ENCODE measurements around the gene TTC28. TPM values are rescaled to one million over a fixed set of nuclear protein-coding genes. Genes with fewer than 3 reads are reported as not detected.

The TTC28 gene
- total and polyA plus RNA-seq, 2 donors (not counting 1 experiment from before 2014, with no cell fraction given): 8.2 to 31.4 TPM

GRCh38 chr22:28341001-28341400, 338.6 kb downstream of the TTC28 start:
- no peak overlapping the region for H3K4me2 ChIP-seq (ENCODE audit: extremely low read depth, insufficient read depth, low read length)
- no peaks in the 10 kb centered on the region for H3K27me3 ChIP-seq (ENCODE audit: control insufficient read depth, insufficient read depth, low read length)
- DNase-seq (ENCODE audit: low read depth in 2 of 2): peak; percentile 26 to 67
- TF ChIP-seq EZH2 (IDR thresholded peaks at IDR 0.05; ENCODE audit: low read length, missing control alignments) (no peak), CTCF (conservative IDR thresholded peaks at IDR 0.05 in 1 of 2, IDR thresholded peaks at IDR 0.05 in 1 of 2; ENCODE audit: low read depth in 1 of 2, low read length in 2 of 2) (no peak)
- H3K9ac ChIP-seq (ENCODE audit: insufficient read depth, low read length): no peak overlapping the region
- H3K9me3 ChIP-seq (ENCODE audit: control insufficient read depth, insufficient read depth, low read depth, low read length): no peaks in the 10 kb centered on the region
- H3K4me1 ChIP-seq (ENCODE audit: control insufficient read depth, extremely low read depth, insufficient read depth, low read length): peaks cover 7% of the 10 kb centered on the region
- H3K79me2 ChIP-seq (ENCODE audit: control insufficient read depth, insufficient read depth, low read length): no peaks in the 10 kb centered on the region
- no peaks in the 10 kb centered on the region for H3K36me3 ChIP-seq (ENCODE audit: control insufficient read depth, insufficient read depth, low read length)
- H3K4me3 ChIP-seq (replicated peaks in 1 of 4; ENCODE audit: control extremely low read depth in 1 of 4, insufficient read depth in 1 of 4, low read depth in 3 of 4, low read length in 4 of 4): no peak overlapping the region
- H4K20me1 ChIP-seq (ENCODE audit: control insufficient read depth, extremely low read depth, insufficient read depth, low read length): no peaks in the 10 kb centered on the region
- H3K27ac ChIP-seq (ENCODE audit: insufficient read depth, low read length): no peak overlapping the region
- no peak overlapping the region for H2AFZ ChIP-seq (ENCODE audit: low read length)

- H3K9me3 ChIP-seq (ENCODE audit: control insufficient read depth, insufficient read depth, low read depth, low read length): no peaks in the 10 kb centered on the region
- TF ChIP-seq CTCF (conservative IDR thresholded peaks at IDR 0.05 in 1 of 2, IDR thresholded peaks at IDR 0.05 in 1 of 2; ENCODE audit: low read depth in 1 of 2, low read length in 2 of 2): no peak
- TF ChIP-seq EZH2 (IDR thresholded peaks at IDR 0.05; ENCODE audit: low read length, missing control alignments): no peak
- H2AFZ ChIP-seq (ENCODE audit: low read length): no peak overlapping the region
- no peak overlapping the region for H3K9ac ChIP-seq (ENCODE audit: insufficient read depth, low read length)
- no peaks in the 10 kb centered on the region for H3K27me3 ChIP-seq (ENCODE audit: control insufficient read depth, insufficient read depth, low read length)
- H3K36me3 ChIP-seq (ENCODE audit: control insufficient read depth, insufficient read depth, low read length): no peaks in the 10 kb centered on the region
- H3K79me2 ChIP-seq (ENCODE audit: control insufficient read depth, insufficient read depth, low read length): no peaks in the 10 kb centered on the region
- H3K27ac ChIP-seq (ENCODE audit: insufficient read depth, low read length): no peak overlapping the region
- H4K20me1 ChIP-seq (ENCODE audit: control insufficient read depth, extremely low read depth, insufficient read depth, low read length): peaks cover 2% of the 10 kb centered on the region
- DNase-seq (ENCODE audit: low read depth in 2 of 2): no peak
- no peak overlapping the region for H3K4me3 ChIP-seq (replicated peaks in 1 of 4; ENCODE audit: control extremely low read depth in 1 of 4, insufficient read depth in 1 of 4, low read depth in 3 of 4, low read length in 4 of 4)
- no peak overlapping the region for H3K4me2 ChIP-seq (ENCODE audit: extremely low read depth, insufficient read depth, low read length)
- H3K4me1 ChIP-seq (ENCODE audit: control insufficient read depth, extremely low read depth, insufficient read depth, low read length): no peaks in the 10 kb centered on the region
Measured at GRCh38 chr22:28333088-28333487, 346.6 kb downstream of the TTC28 start.

- Histone ChIP-seq H3K9ac (ENCODE audit: insufficient read depth, low read length) (no peak overlapping the region), H3K4me3 (replicated peaks in 1 of 4; ENCODE audit: control extremely low read depth in 1 of 4, insufficient read depth in 1 of 4, low read depth in 3 of 4, low read length in 4 of 4) (no peak overlapping the region)
- DNase-seq (ENCODE audit: low read depth in 2 of 2): peak; percentile 17 to 24
Measured at GRCh38 chr22:28332410-28332809, 347.2 kb downstream of the TTC28 start.

More at GRCh38 chr22:28332410-28332809, 347.2 kb downstream of the TTC28 start:
- H3K36me3 ChIP-seq (ENCODE audit: control insufficient read depth, insufficient read depth, low read length): no peaks in the 10 kb centered on the region
- no peaks in the 10 kb centered on the region for H3K9me3 ChIP-seq (ENCODE audit: control insufficient read depth, insufficient read depth, low read depth, low read length)
- no peak overlapping the region for H2AFZ ChIP-seq (ENCODE audit: low read length)
- H4K20me1 ChIP-seq (ENCODE audit: control insufficient read depth, extremely low read depth, insufficient read depth, low read length): peaks cover 2% of the 10 kb centered on the region
- no peak overlapping the region for H3K27ac ChIP-seq (ENCODE audit: insufficient read depth, low read length)
- no peaks in the 10 kb centered on the region for H3K79me2 ChIP-seq (ENCODE audit: control insufficient read depth, insufficient read depth, low read length)
- H3K4me2 ChIP-seq (ENCODE audit: extremely low read depth, insufficient read depth, low read length): no peak overlapping the region
- no peaks in the 10 kb centered on the region for H3K4me1 ChIP-seq (ENCODE audit: control insufficient read depth, extremely low read depth, insufficient read depth, low read length)
- no peaks in the 10 kb centered on the region for H3K27me3 ChIP-seq (ENCODE audit: control insufficient read depth, insufficient read depth, low read length)
- TF ChIP-seq CTCF (conservative IDR thresholded peaks at IDR 0.05 in 1 of 2, IDR thresholded peaks at IDR 0.05 in 1 of 2; ENCODE audit: low read depth in 1 of 2, low read length in 2 of 2) (no peak), EZH2 (IDR thresholded peaks at IDR 0.05; ENCODE audit: low read length, missing control alignments) (no peak)
